GM10847 (cell line): ENCODE measurements around the gene ANO4.

ENCODE experiments used
- POLR2A ChIP-seq: IDR thresholded peaks from 2 replicates; pipeline ENCODE4 v1.6.1; 2011; ENCODE audit not compliant: insufficient read length; ENCODE audit errors: extremely low read depth

ANO4 gene

GRCh38 chr12:100982511-100983183, 188.1 kb downstream of the ANO4 start:
- TF ChIP-seq POLR2A: no peak

- TF ChIP-seq POLR2A: no peak
Measured at GRCh38 chr12:100984796-100985195, 190.2 kb downstream of the ANO4 start.

- no peak for TF ChIP-seq POLR2A
Measured at GRCh38 chr12:100986595-100987547, 192.3 kb downstream of the ANO4 start.

- no peak for TF ChIP-seq POLR2A
Measured at GRCh38 chr12:100987552-100988521, 193.3 kb downstream of the ANO4 start.

- TF ChIP-seq POLR2A: no peak
Measured at GRCh38 chr12:100991102-100991501, 196.5 kb downstream of the ANO4 start.

- no peak for TF ChIP-seq POLR2A
Measured at GRCh38 chr12:100992194-100992593, 197.6 kb downstream of the ANO4 start.

- no peak for TF ChIP-seq POLR2A
Measured at GRCh38 chr12:100993916-100994450, 199.4 kb downstream of the ANO4 start.

GRCh38 chr12:100995201-100995600, 200.6 kb downstream of the ANO4 start:
- no peak for TF ChIP-seq POLR2A

GRCh38 chr12:100995771-100996170, 201.2 kb downstream of the ANO4 start:
- no peak for TF ChIP-seq POLR2A

GRCh38 chr12:101001669-101002068, 207.1 kb downstream of the ANO4 start:
- no peak for TF ChIP-seq POLR2A

- no peak for TF ChIP-seq POLR2A
Measured at GRCh38 chr12:101002696-101003419, 208.3 kb downstream of the ANO4 start.

- TF ChIP-seq POLR2A: no peak
Measured at GRCh38 chr12:101004898-101005297, 210.3 kb downstream of the ANO4 start.

- TF ChIP-seq POLR2A: no peak
Measured at GRCh38 chr12:101009274-101009673, 214.7 kb downstream of the ANO4 start.

- no peak for TF ChIP-seq POLR2A
Measured at GRCh38 chr12:101010896-101011295, 216.3 kb downstream of the ANO4 start.

GRCh38 chr12:101013993-101014392, 219.4 kb downstream of the ANO4 start:
- no peak for TF ChIP-seq POLR2A

GRCh38 chr12:101015044-101015443, 220.5 kb downstream of the ANO4 start:
- no peak for TF ChIP-seq POLR2A
